ENCODE data around the gene RACGAP1.

DNA sequence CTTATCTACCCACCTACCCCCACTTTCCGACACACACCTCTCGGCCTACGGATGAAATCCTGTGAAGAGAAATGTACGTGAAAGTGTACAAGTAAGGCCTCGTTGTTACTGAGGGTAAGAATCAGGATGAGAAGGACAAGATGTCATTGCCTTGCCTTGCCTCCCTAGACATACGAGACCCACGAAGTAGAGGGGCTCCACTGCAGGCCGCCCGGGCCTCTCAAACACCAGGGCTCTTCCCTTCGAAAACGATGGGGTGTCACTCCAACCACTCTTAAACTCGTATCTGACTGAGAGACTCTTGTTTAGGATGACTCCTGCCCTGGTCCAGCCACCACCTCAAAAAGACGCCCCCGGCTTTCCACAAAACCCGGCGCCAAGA is 498 bp downstream of the RACGAP1 start:
- TF ChIP-seq, protein P1, sequence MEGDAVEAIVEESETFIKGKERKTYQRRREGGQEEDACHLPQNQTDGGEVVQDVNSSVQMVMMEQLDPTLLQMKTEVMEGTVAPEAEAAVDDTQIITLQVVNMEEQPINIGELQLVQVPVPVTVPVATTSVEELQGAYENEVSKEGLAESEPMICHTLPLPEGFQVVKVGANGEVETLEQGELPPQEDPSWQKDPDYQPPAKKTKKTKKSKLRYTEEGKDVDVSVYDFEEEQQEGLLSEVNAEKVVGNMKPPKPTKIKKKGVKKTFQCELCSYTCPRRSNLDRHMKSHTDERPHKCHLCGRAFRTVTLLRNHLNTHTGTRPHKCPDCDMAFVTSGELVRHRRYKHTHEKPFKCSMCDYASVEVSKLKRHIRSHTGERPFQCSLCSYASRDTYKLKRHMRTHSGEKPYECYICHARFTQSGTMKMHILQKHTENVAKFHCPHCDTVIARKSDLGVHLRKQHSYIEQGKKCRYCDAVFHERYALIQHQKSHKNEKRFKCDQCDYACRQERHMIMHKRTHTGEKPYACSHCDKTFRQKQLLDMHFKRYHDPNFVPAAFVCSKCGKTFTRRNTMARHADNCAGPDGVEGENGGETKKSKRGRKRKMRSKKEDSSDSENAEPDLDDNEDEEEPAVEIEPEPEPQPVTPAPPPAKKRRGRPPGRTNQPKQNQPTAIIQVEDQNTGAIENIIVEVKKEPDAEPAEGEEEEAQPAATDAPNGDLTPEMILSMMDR (IDR thresholded peaks at IDR 0.05): no peak
- TF ChIP-seq TCF7L2 (IDR thresholded peaks at IDR 0.05; ENCODE audit: low read depth, low read length) (no peak), SIN3A (IDR thresholded peaks at IDR 0.05; ENCODE audit: borderline replicate concordance, insufficient read depth, low read depth, low read length) (no peak), POLR2AphosphoS5 (IDR thresholded peaks at IDR 0.05; ENCODE audit: low read depth, low read length) (no peak)
